ENCODE measurements around the gene ERC1. TPM values are rescaled to one million over a fixed set of nuclear protein-coding genes. Genes with fewer than 3 reads are reported as not detected.

The ERC1 gene
- total RNA-seq, 1 donor from 2014 or later, result 42.6 TPM

DNA sequence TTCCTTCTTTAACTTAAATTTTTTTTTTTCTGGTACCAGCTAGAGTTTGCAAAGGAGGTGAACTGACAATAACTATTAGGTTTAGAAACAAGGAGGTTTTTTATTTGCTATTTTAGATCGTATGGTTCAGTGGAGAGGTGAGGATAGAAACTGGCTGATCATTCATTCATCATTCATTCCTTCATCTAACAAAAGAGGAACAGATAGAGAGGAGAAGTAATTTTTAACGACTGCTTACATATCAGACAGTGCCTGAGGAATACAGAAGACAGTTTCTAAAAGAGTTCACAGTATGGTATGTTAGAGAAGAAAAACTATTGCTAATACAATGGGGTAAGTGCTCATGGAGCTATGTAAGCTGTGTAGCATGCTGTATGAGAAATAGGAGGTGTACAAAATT, 111.1 kb downstream of the ERC1 start:
- H3K36me3 Mint-ChIP-seq (ENCODE audit: low read depth), result no peaks in the 10 kb centered on the region
- no peak overlapping the region for H3K27ac Mint-ChIP-seq
- intact Hi-C loops (cut with micrococcal nuclease), result no loop called here
- H3K4me3 Mint-ChIP-seq (ENCODE audit: low read depth), result no peak overlapping the region
- H3K4me1 Mint-ChIP-seq (ENCODE audit: low read depth), result peaks cover 20% of the 10 kb centered on the region
- no peaks in the 10 kb centered on the region for H3K27me3 Mint-ChIP-seq (ENCODE audit: low read depth)
- no peaks in the 10 kb centered on the region for H3K9me3 Mint-ChIP-seq
- no peak for DNase-seq (ENCODE audit: low spot score)

GRCh38 chr12:1102791-1103450, 111.9 kb downstream of the ERC1 start:
- intact Hi-C loops (cut with micrococcal nuclease), result no loop called here
- DNase-seq (ENCODE audit: low spot score), result no peak
- no peaks in the 10 kb centered on the region for H3K36me3 Mint-ChIP-seq (ENCODE audit: low read depth)
- H3K27me3 Mint-ChIP-seq (ENCODE audit: low read depth), result no peaks in the 10 kb centered on the region
- H3K27ac Mint-ChIP-seq, result no peak overlapping the region
- H3K4me3 Mint-ChIP-seq (ENCODE audit: low read depth), result no peak overlapping the region
- peaks cover 22% of the 10 kb centered on the region for H3K4me1 Mint-ChIP-seq (ENCODE audit: low read depth)
- no peaks in the 10 kb centered on the region for H3K9me3 Mint-ChIP-seq

DNA sequence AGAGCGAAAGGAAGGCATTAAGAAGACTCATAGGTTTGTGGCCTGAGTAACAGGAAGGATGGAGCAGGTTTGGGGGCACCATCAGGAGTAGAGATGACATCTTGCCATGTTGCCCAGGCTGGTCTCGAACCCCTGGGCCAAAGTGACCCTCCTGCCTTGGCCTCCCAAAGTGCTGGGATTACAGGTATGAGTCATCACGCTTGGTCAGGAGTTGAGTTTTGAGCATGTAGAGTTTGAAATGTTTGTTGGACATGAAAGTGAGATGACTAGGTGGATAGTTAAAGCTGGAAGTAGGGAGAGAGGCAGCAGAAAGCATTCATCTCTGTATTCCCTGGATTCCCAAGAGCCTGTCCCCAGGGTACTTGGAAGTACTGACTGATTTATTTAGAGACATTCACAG, 112.6 kb downstream of the ERC1 start:
- Mint-ChIP-seq H3K9me3 (no peaks in the 10 kb centered on the region), H3K36me3 (ENCODE audit: low read depth) (no peaks in the 10 kb centered on the region), H3K4me1 (ENCODE audit: low read depth) (peaks cover 20% of the 10 kb centered on the region), H3K27ac (no peak overlapping the region), H3K27me3 (ENCODE audit: low read depth) (no peaks in the 10 kb centered on the region), H3K4me3 (ENCODE audit: low read depth) (no peak overlapping the region)
- intact Hi-C loops (cut with micrococcal nuclease), result no loop called here
- no peak for DNase-seq (ENCODE audit: low spot score)

GRCh38 chr12:1104088-1104800, 113.2 kb downstream of the ERC1 start:
- peaks cover 17% of the 10 kb centered on the region for H3K4me1 Mint-ChIP-seq (ENCODE audit: low read depth)
- no peak for DNase-seq (ENCODE audit: low spot score)
- intact Hi-C loops (cut with micrococcal nuclease), result no loop called here
- no peak overlapping the region for H3K27ac Mint-ChIP-seq
- H3K9me3 Mint-ChIP-seq, result no peaks in the 10 kb centered on the region
- no peak overlapping the region for H3K4me3 Mint-ChIP-seq (ENCODE audit: low read depth)
- H3K36me3 Mint-ChIP-seq (ENCODE audit: low read depth), result no peaks in the 10 kb centered on the region
- no peaks in the 10 kb centered on the region for H3K27me3 Mint-ChIP-seq (ENCODE audit: low read depth)

DNA sequence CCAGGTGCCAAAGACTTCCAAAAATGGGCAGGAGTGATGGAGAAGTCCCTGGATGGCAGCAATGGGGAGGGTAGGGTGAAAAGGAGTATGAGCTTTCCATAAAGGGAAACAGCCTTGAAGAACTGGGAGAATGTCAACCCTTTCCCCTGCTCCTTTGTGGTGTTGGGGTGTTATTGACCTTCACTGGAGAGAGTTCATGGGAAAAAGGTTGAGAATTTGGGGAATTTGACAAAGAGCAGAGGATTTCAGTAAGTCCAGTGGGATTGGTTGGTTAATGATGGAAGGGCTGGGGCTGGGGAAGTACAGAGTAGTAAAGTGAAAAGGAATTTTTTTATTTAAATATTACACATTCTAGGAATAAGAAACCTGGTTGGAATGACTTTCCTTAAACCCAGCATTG, 116.6 kb downstream of the ERC1 start:
- Mint-ChIP-seq H3K36me3 (ENCODE audit: low read depth) (peaks cover 6% of the 10 kb centered on the region), H3K9me3 (no peaks in the 10 kb centered on the region), H3K4me3 (ENCODE audit: low read depth) (no peak overlapping the region), H3K4me1 (ENCODE audit: low read depth) (peaks cover 13% of the 10 kb centered on the region), H3K27me3 (ENCODE audit: low read depth) (no peaks in the 10 kb centered on the region), H3K27ac (no peak overlapping the region)
- intact Hi-C loops (cut with micrococcal nuclease), result no loop called here
- DNase-seq (ENCODE audit: low spot score), result no peak

GRCh38 chr12:1108276-1108675, 117.3 kb downstream of the ERC1 start:
- Mint-ChIP-seq H3K27ac (no peak overlapping the region), H3K27me3 (ENCODE audit: low read depth) (no peaks in the 10 kb centered on the region), H3K4me1 (ENCODE audit: low read depth) (peaks cover 12% of the 10 kb centered on the region), H3K4me3 (ENCODE audit: low read depth) (no peak overlapping the region), H3K9me3 (no peaks in the 10 kb centered on the region), H3K36me3 (ENCODE audit: low read depth) (peaks cover 6% of the 10 kb centered on the region)
- intact Hi-C loops (cut with micrococcal nuclease), result no loop called here
- DNase-seq (ENCODE audit: low spot score), result no peak

DNA sequence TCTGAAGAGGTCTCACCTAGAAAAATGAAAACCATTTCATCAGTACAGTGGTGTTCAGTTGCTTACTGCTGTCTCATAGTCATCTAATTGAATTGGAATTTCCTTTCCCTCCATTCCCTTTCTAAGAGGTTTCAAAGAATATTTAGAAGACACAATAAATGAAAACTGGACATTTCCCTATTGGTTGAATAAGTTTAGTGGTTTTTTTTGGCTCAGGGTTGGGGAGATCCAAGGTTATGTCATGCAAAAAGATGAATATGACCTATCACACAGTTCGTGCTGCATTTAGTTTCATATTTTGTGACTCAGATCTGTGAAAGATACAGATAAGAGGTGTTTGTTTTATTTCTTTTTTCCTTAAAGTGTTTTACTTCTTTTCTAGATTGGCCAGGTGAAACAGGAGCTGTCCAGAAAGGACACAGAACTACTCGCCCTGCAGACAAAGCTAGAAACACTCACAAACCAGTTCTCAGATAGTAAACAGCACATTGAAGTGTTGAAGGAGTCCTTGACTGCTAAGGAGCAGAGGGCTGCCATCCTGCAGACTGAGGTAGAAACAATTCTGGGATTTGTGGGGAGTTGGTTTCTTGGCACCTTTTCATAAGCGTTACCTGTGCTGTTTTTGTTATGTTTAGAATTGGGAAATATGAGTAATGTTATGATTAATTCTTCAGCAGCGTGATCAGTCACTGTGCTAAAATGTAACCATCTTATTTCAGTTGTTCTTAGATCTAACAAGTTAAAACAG, 124.6 kb downstream of the ERC1 start:
- Mint-ChIP-seq H3K9me3 (no peaks in the 10 kb centered on the region), H3K4me1 (ENCODE audit: low read depth) (peaks cover 5% of the 10 kb centered on the region), H3K36me3 (ENCODE audit: low read depth) (peaks cover 4% of the 10 kb centered on the region), H3K27me3 (ENCODE audit: low read depth) (no peaks in the 10 kb centered on the region), H3K27ac (no peak overlapping the region), H3K4me3 (ENCODE audit: low read depth) (no peak overlapping the region)
- intact Hi-C loops (cut with micrococcal nuclease), result loop anchor here (5.0 kb wide), 1 partner anchor 417 kb away; no protein-coding TSS in a partner anchor
- no peak for DNase-seq (ENCODE audit: low spot score)

DNA sequence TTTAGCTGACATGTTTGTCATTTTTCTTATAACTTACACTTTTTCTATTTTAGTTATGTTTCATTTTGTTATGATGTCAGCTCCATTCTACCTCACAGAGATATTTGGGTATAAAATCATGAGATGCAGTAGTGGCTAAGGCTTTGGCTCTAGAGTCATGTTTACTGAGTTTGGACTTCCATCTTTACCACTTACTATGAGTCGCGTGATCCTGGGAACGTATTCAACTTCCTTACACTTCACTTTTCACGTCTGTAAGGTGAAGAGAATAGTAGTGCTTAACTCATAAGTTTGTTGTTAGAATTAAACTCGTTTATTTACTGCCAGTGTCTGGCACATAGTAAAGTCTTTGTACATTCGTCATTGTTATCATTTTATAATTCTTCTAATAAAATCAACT, 126.3 kb downstream of the ERC1 start:
- Mint-ChIP-seq H3K27ac (no peak overlapping the region), H3K4me1 (ENCODE audit: low read depth) (peaks cover 8% of the 10 kb centered on the region), H3K9me3 (no peaks in the 10 kb centered on the region), H3K4me3 (ENCODE audit: low read depth) (no peak overlapping the region), H3K36me3 (ENCODE audit: low read depth) (peaks cover 2% of the 10 kb centered on the region), H3K27me3 (ENCODE audit: low read depth) (no peaks in the 10 kb centered on the region)
- intact Hi-C loops (cut with micrococcal nuclease), result loop anchor here (5.0 kb wide), 1 partner anchor 415 kb away; no protein-coding TSS in a partner anchor
- DNase-seq (ENCODE audit: low spot score), result no peak

- Mint-ChIP-seq H3K36me3 (ENCODE audit: low read depth) (no peaks in the 10 kb centered on the region), H3K27ac (no peak overlapping the region), H3K9me3 (no peaks in the 10 kb centered on the region), H3K4me3 (ENCODE audit: low read depth) (no peak overlapping the region), H3K4me1 (ENCODE audit: low read depth) (peaks cover 14% of the 10 kb centered on the region), H3K27me3 (ENCODE audit: low read depth) (no peaks in the 10 kb centered on the region)
- DNase-seq (ENCODE audit: low spot score), result peak; percentile 57
- intact Hi-C loops (cut with micrococcal nuclease), result loop anchor here (1.0 to 5.0 kb wide), 2 partner anchors 414 to 465 kb away; no protein-coding TSS in a partner anchor
Measured at GRCh38 chr12:1117970-1118563, 127.0 kb downstream of the ERC1 start.

- peaks cover 1% of the 10 kb centered on the region for H3K27me3 Mint-ChIP-seq (ENCODE audit: low read depth)
- H3K9me3 Mint-ChIP-seq, result no peaks in the 10 kb centered on the region
- no peak overlapping the region for H3K4me3 Mint-ChIP-seq (ENCODE audit: low read depth)
- peaks cover 19% of the 10 kb centered on the region for H3K4me1 Mint-ChIP-seq (ENCODE audit: low read depth)
- no peak overlapping the region for H3K27ac Mint-ChIP-seq
- no peak for DNase-seq (ENCODE audit: low spot score)
- intact Hi-C loops (cut with micrococcal nuclease), result no loop called here
- H3K36me3 Mint-ChIP-seq (ENCODE audit: low read depth), result peaks cover 5% of the 10 kb centered on the region
Measured at GRCh38 chr12:1122786-1123185, 131.8 kb downstream of the ERC1 start.

DNA sequence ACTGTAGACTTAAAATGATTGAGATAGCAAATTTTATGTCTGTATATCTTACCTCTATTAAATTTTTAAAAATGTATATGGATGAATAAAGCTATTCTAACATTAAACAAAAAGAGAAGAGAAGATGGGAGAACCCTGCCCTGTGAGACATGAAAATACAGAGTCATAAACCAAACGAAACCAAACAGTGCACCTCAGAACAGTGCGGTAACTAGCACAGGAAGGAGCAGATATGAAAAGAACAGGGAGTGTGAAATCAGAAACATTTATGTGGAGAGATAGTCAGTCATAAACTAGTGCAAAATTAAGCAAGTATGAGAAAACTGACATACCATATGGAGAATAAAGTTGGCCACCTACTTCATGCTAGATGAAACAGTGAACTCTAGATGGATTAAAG, 135.1 kb downstream of the ERC1 start:
- DNase-seq (ENCODE audit: low spot score), result no peak
- Mint-ChIP-seq H3K4me3 (ENCODE audit: low read depth) (no peak overlapping the region), H3K4me1 (ENCODE audit: low read depth) (peaks cover 35% of the 10 kb centered on the region)

GRCh38 chr12:1127021-1127420, 136.0 kb downstream of the ERC1 start:
- H3K4me3 Mint-ChIP-seq (ENCODE audit: low read depth), result no peak overlapping the region
- H3K36me3 Mint-ChIP-seq (ENCODE audit: low read depth), result peaks cover 5% of the 10 kb centered on the region
- no peak overlapping the region for H3K27ac Mint-ChIP-seq
- no peaks in the 10 kb centered on the region for H3K9me3 Mint-ChIP-seq
- intact Hi-C loops (cut with micrococcal nuclease), result loop anchor here (2.0 kb wide), 1 partner anchor 100 kb away; no protein-coding TSS in a partner anchor
- DNase-seq (ENCODE audit: low spot score), result no peak
- H3K4me1 Mint-ChIP-seq (ENCODE audit: low read depth), result peaks cover 37% of the 10 kb centered on the region
- peaks cover 1% of the 10 kb centered on the region for H3K27me3 Mint-ChIP-seq (ENCODE audit: low read depth)

More for the DNA sequence above, 135.1 kb downstream of the ERC1 start:
- Mint-ChIP-seq H3K9me3 (no peaks in the 10 kb centered on the region), H3K36me3 (ENCODE audit: low read depth) (peaks cover 5% of the 10 kb centered on the region), H3K27me3 (ENCODE audit: low read depth) (peaks cover 1% of the 10 kb centered on the region), H3K27ac (peak overlapping the region; percentile 43)
- intact Hi-C loops (cut with micrococcal nuclease), result loop anchor here (2.0 kb wide), 1 partner anchor 101 kb away; no protein-coding TSS in a partner anchor
